HG02759 (cell line): ENCODE measurements around the gene MT1B.

Experiments used
- ATAC-seq: cut with Tn5 transposase; IDR thresholded peaks from one replicate; pipeline ENCODE4 v1.9.1; 2021; ENCODE audit warnings: mild to moderate bottlenecking, moderate library complexity; ENCODE audit not compliant: unreplicated experiment

MT1B gene

GRCh38 chr16:56651586-56651985, at the start of gene MT1B:
MT1B (plus strand) TSS chr16:56651886; CDS start chr16:56651954, 68 bp downstream.
- no peak for ATAC-seq

- ATAC-seq, result no peak
These were observed 48.1 kb upstream of the MT1B start for GRCh38 chr16:56603589-56603988.

GRCh38 chr16:56604966-56605365, 46.7 kb upstream of the MT1B start:
- no peak for ATAC-seq

- ATAC-seq, result no peak
These were observed 46.2 kb upstream of the MT1B start for GRCh38 chr16:56605475-56605874.

GRCh38 chr16:56606071-56606475, 45.6 kb upstream of the MT1B start:
- ATAC-seq, result no peak

- ATAC-seq, result no peak
These were observed 45.1 kb upstream of the MT1B start for GRCh38 chr16:56606476-56607108.

- no peak for ATAC-seq
These were observed 44.5 kb upstream of the MT1B start for GRCh38 chr16:56607109-56607618.

GRCh38 chr16:56607675-56608042, 44.0 kb upstream of the MT1B start:
- no peak for ATAC-seq

- ATAC-seq, result peak; percentile 88
These were observed 43.4 kb upstream of the MT1B start, which contains the start of gene MT2A for GRCh38 chr16:56608043-56608875. MT2A (plus strand) TSS chr16:56608584; CDS start chr16:56608656, 72 bp downstream.

- ATAC-seq, result no peak
These were observed 42.7 kb upstream of the MT1B start for GRCh38 chr16:56608876-56609462.

- peak; percentile 43 for ATAC-seq
These were observed 42.2 kb upstream of the MT1B start for GRCh38 chr16:56609463-56609921.

- peak; percentile 22 for ATAC-seq
These were observed 41.6 kb upstream of the MT1B start for GRCh38 chr16:56610017-56610608.

- no peak for ATAC-seq
These were observed 41.0 kb upstream of the MT1B start for GRCh38 chr16:56610609-56611111.

GRCh38 chr16:56611281-56611833, 40.3 kb upstream of the MT1B start:
- no peak for ATAC-seq

- no peak for ATAC-seq
These were observed 38.0 kb upstream of the MT1B start for GRCh38 chr16:56613706-56614105.

- ATAC-seq, result no peak
These were observed 37.1 kb upstream of the MT1B start for GRCh38 chr16:56614549-56614991.

- no peak for ATAC-seq
These were observed 36.3 kb upstream of the MT1B start for GRCh38 chr16:56615353-56615752.

GRCh38 chr16:56616608-56617211, 35.0 kb upstream of the MT1B start:
- no peak for ATAC-seq

- no peak for ATAC-seq
These were observed 34.2 kb upstream of the MT1B start for GRCh38 chr16:56617212-56618085.
